Stimulated activated CD4-positive, alpha-beta T cell treated with anti-CD3 and anti-CD28 coated beads, Interleukin-2, amount 100 ng/mL, for 24 hours (primary cell): ENCODE data around the gene PGAM5.

Source experiments
- DNase-seq, 2 donors: peaks; one replicate each; pipeline ENCODE4 v3.0.0-alpha.2; 2020

The PGAM5 gene

DNA sequence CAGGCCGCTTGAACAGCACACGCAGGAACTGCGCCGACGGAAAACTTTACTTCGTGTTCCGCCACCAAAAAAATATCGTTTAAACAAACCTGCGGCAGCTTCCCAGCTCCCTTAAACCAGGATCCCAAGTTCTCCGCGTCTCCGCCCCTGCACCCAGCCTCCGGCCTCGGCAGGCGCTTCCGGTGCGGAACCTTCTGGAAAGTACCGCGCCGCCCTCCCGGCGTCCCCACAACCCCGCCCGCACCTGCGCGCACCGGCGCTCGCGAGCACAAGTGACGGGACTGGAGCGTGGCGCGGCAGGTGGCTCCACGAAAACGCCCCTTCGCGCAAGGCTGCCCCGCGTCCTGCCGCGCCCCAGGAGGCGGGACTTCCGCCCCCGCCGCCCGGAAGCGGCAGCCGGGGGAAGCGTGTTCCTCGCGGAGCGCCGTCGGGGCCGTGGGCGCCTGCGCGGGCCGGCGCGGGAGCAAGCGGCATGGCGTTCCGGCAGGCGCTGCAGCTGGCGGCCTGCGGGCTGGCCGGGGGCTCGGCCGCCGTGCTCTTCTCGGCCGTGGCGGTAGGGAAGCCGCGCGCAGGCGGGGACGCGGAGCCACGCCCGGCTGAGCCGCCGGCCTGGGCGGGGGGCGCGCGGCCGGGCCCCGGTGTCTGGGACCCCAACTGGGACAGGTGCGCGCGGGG is at the start of gene PGAM5:
Gene PGAM5 (plus strand): TSS at position 438 of the 675 bp plus-strand sequence. CDS start 35 bp downstream, at position 473.
- peak; percentile 87 for DNase-seq

- no peak for DNase-seq
These were observed 49.6 kb upstream of the PGAM5 start for GRCh38 chr12:132660996-132661395.

DNA sequence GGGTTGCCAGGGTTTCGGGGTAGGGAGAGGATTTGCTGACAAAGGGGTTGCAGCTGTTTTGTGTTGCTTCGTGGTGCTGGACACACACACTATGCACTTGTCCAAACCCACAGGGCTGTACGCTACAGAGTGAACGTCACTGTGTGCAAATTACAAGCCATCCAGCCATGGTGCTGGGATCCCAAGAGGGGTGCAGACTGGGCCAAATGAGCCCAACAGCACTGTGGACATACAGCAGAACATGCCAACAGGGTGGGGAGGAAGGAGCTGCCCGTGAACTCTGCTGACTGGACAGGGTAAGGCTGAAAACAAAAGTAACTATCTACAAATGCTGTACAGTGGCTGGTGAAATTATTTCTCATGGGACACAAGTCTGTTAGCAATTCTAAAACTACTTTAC is 48.7 kb upstream of the PGAM5 start:
- no peak for DNase-seq

DNA sequence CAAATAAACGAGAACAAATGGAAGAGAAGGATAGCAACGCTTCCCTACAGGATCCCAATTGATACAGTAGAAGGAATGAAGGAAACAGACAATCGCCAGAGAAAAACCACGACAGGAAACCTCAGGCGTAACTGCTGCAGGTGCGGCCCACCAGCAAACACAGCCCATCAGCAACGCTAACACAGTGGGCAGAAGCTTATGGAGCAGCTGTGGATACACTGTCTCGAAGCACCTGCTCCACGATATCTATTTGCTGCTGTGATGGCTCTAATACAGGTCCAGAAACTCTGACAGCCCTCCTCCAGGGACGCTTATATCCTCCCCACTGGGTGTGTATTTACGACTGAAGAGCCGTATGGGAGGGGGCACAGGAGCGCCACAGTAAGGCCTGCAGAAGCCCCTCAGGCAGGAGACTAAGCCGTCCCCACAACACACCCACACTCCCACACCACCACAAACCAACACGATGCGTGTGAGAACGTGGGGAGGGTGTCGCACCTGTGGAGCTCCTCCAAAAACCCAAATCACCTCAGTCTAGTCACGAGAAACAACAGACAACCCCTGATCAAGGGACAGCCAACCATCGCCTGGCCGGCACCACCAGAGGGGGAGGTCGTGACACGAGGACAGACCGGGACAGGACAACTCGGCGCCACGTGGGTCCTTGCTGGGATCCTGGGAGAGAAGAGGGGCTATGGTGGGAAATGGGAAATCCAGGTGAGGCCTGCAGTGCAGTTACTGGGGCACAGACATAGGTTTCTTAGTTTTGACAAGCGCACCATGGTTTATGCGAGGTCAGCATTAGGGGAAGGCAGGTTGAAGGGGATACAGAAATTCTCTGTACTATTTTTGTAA is 47.5 kb upstream of the PGAM5 start:
- DNase-seq, result no peak

DNA sequence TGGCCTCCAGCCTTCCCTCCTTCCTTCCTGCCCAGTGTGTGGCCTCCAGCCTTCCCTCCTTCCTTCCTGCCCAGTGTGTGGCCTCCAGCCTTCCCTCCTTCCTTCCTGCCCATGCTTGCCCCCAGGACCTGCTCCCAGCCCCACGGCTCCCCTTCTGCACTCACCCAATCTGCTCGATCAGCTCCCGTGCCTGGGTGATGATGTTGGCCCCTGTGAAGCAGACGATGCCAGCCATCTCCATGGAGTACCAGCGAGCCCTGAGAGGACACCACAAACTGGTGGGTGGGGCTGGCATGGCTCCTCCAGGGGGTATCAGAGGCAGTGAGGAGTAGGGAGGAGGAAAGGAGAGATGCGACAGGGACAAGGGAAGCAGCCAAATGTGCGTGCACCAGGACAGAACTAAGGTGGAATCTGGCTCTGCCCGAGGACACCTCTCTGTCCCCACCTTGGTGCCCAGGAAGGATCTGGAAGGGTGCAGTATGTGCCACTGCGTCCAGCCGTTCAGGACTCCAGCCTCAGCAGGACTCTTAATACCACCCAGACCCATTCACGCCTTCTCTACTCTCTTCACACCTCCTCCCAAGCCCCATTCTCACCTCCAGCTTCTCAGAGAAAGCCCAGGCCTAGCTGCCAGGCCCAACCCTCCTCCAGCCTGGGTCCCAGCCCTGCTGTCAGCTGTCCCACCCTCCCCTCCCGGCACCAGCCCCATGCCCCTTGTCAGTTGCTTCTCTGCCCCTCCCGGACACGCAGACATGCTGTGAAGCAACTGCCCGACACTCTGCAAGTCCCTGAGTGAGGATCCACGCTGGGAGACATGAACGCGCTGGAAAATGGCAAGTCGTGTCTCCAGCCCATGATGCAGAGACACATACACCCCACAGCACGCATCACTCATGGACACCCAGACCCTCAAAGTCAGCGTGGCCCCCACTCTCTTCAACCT is 46.2 kb upstream of the PGAM5 start:
- DNase-seq, result no peak

GRCh38 chr12:132665149-132665491 is 45.5 kb upstream of the PGAM5 start:
- no peak for DNase-seq

GRCh38 chr12:132665794-132666193 is 44.8 kb upstream of the PGAM5 start:
- no peak for DNase-seq

DNA sequence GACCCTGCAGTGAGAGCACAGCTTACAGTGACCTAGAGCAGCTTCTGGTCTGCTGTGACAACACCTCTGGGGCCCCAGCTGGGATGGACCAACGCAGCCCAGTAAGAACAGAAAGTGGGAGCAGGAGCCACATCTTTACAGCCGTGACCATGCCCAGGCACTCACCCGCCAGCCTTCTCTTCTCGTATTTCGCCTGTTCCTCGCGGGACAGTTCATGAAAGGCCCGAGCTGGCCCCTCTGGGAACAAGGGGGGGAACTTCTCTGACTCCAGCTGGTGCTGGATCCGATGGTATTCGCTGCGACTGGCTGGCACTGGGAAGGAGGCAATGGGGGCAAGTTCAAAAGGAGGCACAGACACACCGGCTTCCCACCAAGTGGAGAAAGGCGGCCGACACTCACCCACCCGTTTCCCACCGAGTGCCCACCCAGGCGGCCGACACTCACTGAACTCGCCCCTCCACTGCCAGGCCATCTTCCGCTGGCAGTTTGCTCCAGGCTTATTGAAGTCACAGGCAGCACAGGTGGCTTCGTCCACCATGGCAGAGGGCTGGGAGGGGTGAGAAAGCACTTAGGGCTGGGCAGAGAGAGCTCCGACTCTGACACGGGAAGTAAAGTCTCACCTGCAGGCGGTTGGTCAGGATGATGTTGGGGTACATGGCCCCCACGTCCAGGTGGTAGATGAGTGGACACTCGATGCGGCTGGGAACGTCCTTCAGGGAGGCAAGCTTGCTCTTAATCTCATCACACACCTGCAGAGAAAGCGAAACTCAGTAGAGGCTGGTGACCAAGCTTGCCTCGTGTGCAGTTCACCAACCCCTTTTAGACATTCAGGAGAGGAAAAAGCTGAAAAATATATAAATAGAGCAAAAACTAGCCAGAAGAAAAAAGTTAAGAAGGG is 42.2 kb upstream of the PGAM5 start:
- DNase-seq, result no peak

- DNase-seq, result no peak
These were observed 41.3 kb upstream of the PGAM5 start for GRCh38 chr12:132669166-132669879.

DNA sequence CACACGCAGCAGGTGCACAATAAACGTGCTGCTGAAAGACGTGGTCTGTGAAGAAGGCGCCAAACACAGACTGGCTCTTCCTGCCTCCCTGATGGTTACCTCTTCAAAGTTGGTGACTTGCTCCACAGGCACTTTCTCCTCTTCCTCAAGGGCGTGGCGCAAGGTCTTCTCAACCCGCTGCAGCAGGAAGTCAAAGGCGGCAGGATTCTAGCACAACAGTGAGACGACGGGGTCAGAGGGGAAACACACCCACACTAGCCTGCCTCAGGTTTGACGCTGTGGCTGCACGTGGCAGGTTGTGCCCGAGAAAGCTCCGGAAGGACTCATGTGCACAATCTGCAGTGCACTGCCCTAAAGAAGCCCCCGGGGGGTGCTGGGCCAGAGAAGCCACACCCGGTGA is 38.5 kb upstream of the PGAM5 start:
- no peak for DNase-seq

DNA sequence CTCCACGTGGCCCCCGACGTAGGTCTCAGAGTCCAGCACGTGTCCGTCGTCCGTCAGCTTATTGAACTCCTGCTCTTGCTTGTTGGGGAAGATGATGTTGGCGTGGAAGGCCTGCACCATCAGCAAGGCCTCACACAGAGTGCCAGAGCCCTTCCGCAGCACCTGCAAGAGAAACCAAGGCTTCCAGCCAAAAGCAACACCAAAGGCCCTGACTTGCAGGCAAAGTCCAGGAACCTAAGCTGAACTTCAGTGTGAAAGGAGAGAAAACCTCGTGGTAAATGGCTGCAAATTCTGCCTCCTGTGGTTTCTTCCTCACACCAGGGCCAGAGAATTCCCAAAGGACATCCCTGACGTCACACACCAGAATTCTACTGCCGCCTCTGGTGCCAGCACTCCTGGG is 38.0 kb upstream of the PGAM5 start:
- no peak for DNase-seq

- DNase-seq, result no peak
These were observed 37.1 kb upstream of the PGAM5 start for GRCh38 chr12:132673288-132674179.

GRCh38 chr12:132674561-132674960 is 36.1 kb upstream of the PGAM5 start:
- DNase-seq, result no peak

GRCh38 chr12:132675757-132676432 is 34.7 kb upstream of the PGAM5 start:
- no peak for DNase-seq

GRCh38 chr12:132677492-132677891 is 33.1 kb upstream of the PGAM5 start:
- no peak for DNase-seq

GRCh38 chr12:132685400-132685799 is 25.2 kb upstream of the PGAM5 start:
- DNase-seq, result no peak

- DNase-seq, result no peak
These were observed 23.8 kb upstream of the PGAM5 start for GRCh38 chr12:132686825-132687210.

DNA sequence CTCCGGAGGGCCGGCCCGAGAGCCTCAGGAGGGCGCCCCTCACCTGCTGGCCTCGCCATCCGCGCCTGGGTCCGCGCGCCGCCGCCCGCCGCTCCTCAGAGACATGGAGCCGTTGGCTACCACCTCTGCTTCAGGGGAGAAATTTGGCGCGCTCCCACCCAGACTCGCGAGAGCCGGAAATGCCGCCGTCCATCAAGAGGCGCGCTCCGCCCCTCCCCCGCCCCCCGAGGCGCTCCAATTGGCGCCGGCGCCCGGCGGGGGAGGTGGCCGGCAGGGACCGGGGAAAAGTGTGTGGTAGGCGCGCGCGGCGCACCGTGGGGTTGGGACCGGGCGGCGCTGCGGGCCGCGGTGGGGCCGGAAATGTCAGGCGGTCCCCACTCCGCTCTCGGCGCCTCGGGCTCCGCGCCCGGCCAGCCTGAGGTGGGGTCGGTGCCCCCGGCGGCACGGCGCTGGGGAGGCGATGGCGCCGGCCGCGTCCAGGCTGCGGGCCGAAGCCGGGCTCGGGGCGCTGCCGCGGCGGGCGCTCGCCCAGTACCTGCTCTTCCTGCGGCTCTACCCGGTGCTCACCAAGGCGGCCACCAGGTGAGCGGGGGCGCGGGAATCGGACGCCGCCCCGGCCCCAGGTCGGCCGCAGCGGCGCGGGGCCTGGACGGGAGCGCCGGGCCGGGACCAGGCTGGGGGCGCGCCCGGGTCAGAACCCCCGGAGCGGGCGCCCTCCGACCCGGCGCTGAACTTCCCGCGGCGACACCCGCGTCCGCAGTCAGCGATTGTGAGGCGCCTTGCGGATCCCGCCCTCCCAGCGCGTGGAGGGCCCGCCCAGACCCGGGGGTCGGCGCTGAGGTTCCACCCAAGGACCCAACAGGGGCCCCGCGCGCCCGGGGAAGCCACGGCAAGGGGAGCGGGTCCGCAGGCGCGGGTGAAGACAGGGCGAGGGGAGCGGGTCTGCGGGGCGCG is 23.2 kb upstream of the PGAM5 start, which contains the start of the genes POLE and PXMP2:
Gene POLE (minus strand): TSS at position 132 of the 954 bp plus-strand sequence. CDS start 27 bp downstream, at position 105.
Gene PXMP2 (plus strand): TSS at position 377 of the 954 bp plus-strand sequence. CDS start 84 bp downstream, at position 461.
- DNase-seq, result peak; percentile 96 to 97
